GM04503 (cell line): ENCODE results near the gene EPHB6.

Experiments
- DNase-seq: peaks from one replicate; pipeline ENCODE4 v3.0.0-alpha.2; 2012; ENCODE audit warnings: low read depth

Gene EPHB6

GRCh38 chr7:142898377-142899170 is 43.7 kb downstream of the EPHB6 start:
- no peak for DNase-seq

GRCh38 chr7:142899661-142900060 is 44.8 kb downstream of the EPHB6 start:
- no peak for DNase-seq

GRCh38 chr7:142901426-142902259 is 46.8 kb downstream of the EPHB6 start:
- DNase-seq, result no peak

GRCh38 chr7:142904128-142904527 is 49.3 kb downstream of the EPHB6 start:
- DNase-seq, result no peak

GRCh38 chr7:142905759-142906158 is 50.9 kb downstream of the EPHB6 start:
- DNase-seq, result no peak

- no peak for DNase-seq
Measured at GRCh38 chr7:142906643-142907042, 51.8 kb downstream of the EPHB6 start.

GRCh38 chr7:142908290-142908689 is 53.4 kb downstream of the EPHB6 start:
- DNase-seq, result no peak

GRCh38 chr7:142908921-142909890 is 54.3 kb downstream of the EPHB6 start:
- DNase-seq, result no peak

- no peak for DNase-seq
Measured at GRCh38 chr7:142910031-142910433, 55.2 kb downstream of the EPHB6 start.

- DNase-seq, result no peak
Measured at GRCh38 chr7:142910481-142910880, 55.6 kb downstream of the EPHB6 start.

- DNase-seq, result no peak
Measured at GRCh38 chr7:142913051-142913450, 58.2 kb downstream of the EPHB6 start.

- DNase-seq, result no peak
Measured at GRCh38 chr7:142913566-142913965, 58.7 kb downstream of the EPHB6 start.

GRCh38 chr7:142914121-142914520 is 59.2 kb downstream of the EPHB6 start:
- DNase-seq, result no peak

GRCh38 chr7:142915315-142915714 is 60.4 kb downstream of the EPHB6 start:
- DNase-seq, result no peak

- no peak for DNase-seq
Measured at GRCh38 chr7:142916508-142916907, 61.6 kb downstream of the EPHB6 start.

GRCh38 chr7:142917447-142917846 is 62.6 kb downstream of the EPHB6 start:
- DNase-seq, result no peak

- DNase-seq, result no peak
Measured at GRCh38 chr7:142918901-142919300, 64.0 kb downstream of the EPHB6 start.

- no peak for DNase-seq
Measured at GRCh38 chr7:142919656-142920055, 64.8 kb downstream of the EPHB6 start.
